DMS153 treated with DMSO at 0.1 percent for 48 hours (cell line): ENCODE data around the gene SLC24A3.

Source experiments
- DNase-seq: peaks from one replicate; lab custom pipeline; 2025; ENCODE audit not compliant: unreplicated experiment; lab: John Stamatoyannopoulos, UW

SLC24A3 gene

GRCh38 chr20:19212469-19212815, at the start of gene SLC24A3:
TSS of gene SLC24A3 (plus strand) at chr20:19212642.
- no peak for DNase-seq

- DNase-seq = no peak
Measured at GRCh38 chr20:19170148-19170547, 42.3 kb upstream of the SLC24A3 start.

GRCh38 chr20:19172637-19173036, 39.8 kb upstream of the SLC24A3 start:
- no peak for DNase-seq

DNA sequence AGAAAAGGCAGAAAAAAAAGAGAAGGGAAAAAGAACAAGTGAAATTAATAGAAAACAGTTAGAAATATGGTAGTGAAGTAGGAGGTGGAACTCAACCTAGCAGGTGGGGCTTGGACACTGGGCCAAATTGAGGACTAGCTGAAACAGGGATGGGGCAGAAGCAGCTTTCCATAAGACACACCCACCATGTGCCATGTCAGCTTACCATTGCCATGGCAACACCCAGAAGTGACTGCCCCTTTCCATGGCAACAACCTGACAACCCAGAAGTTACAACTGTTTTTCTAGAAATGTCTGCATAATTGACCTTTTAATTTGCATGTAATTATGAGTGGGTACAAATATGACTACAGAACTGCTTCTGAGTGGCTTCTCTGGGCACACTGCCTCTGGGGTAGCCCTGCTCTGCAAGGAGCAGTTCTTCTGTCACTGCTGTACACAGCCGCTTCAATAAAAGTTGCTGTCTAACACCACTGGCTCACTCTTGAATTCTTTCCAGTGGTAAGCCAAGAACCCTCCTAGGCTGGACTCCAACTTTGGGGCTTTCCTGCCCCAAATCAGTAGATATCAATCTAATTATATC, 35.9 kb upstream of the SLC24A3 start:
- DNase-seq = no peak

DNA sequence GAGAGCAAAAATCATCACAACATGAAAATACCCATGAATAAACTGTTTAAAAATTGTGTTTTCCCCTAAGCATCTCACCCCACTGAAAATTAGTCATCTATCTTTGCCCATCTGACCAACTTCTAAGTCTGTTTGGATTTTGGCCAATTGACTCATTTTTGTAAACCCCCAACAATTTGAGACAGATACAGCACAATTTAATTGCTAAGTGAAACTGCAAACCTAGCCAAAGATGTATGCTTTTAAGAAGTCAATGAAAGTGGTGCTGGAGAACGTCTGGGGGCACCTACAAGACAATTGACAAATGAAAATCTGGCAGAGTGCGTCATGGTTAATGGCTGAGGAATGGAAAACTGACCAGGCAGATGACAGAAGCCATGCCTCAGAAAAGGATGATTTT, 30.9 kb upstream of the SLC24A3 start:
- no peak for DNase-seq

DNA sequence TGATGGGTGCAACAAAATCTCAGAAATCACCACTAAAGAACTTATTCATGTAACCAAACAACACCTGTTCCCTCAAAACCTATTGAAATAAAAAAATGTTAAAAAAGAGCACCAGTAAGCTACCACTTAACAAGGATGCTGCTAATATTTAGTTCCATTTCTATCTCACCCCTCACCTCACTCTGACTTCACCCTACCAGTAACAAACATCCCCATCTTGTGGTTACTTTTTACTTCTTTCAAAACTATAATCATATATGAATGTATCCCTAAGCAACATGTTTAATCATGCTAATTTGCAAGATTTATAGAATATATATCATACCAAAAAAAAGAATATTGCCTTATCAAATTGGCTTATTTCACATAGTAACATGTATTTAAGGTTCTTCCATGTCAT, 27.4 kb upstream of the SLC24A3 start:
- DNase-seq = no peak

DNA sequence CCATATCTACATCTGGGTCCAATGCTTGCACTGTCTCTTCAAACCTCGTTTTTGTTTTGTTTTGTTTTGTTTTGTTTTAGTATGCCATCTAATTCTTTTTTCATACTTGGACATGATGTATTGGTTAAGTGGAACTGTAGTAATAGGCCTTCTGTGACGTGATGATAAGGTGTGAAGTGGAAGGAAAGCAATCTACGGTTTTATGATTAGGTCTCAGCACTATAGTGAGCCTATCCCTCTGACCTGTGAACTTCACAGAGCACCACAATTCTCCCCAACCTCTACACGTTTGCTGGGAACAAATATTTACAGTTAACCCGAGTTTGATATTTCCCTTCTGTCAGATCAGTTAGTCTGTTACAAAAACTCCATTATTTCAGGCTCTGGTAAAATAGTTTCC, 19.1 kb upstream of the SLC24A3 start:
- DNase-seq = no peak

- DNase-seq = peak; percentile 58
Measured at GRCh38 chr20:19205981-19206396, 6.5 kb upstream of the SLC24A3 start.

GRCh38 chr20:19207541-19207940, 4.9 kb upstream of the SLC24A3 start:
- no peak for DNase-seq

GRCh38 chr20:19210391-19211155, 1.9 kb upstream of the SLC24A3 start:
- no peak for DNase-seq

DNA sequence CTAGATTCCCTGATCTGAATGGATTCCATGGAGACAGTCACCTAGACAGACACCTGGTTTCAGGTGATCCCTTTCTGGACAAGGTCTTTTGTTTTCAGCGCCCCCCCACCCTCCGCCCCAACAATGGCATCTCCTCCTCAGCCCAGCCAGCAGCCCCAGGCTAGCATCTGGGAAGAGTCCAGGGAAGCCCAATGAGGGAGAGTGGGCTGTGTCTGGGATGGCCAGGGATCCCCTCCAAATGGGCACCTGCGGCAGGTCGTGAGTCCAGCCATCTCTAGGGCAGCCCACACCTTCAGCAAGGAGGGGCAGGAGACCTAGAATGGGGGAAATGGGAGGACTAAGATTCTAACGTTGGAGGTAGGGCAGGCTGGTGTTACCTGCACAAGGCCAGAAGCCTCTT, 1.2 kb upstream of the SLC24A3 start:
- DNase-seq = no peak

- peak; percentile 18 for DNase-seq
Measured at GRCh38 chr20:19211661-19212468, 577 bp upstream of the SLC24A3 start.

DNA sequence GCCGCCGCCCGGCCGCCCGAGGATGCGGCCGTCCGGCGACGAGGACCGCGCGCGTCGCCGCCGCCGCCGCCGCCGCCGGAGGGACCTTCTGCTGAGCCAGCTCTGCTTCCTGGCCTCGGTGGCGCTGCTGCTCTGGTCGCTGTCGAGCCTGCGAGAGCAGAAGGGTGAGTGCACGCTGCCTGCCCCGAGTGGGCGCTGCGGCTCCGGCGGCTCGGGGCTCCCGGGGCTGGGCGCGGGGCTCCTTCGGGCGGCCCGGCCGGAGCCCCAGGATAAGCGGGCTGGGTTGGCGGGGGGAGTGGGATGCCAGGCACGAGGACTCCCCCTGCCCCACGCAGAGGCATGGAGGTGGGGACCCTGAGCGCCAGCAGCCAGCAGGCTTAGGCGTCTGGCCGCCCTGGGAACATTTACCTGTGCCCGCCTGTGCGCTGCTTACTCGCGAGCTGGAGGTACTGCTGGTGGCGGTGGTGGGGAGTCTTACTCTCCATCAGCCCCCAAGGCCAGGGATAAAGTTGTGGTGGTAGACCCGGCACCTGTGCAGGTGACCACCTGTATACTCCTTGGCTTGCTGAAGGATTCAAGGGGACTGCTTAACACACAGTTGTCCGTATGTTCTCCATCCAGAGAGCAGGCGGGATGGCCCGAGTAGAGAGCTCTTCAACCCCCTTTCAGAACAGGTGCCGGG, 520 bp downstream of the SLC24A3 start:
- DNase-seq = peak; percentile 77

DNA sequence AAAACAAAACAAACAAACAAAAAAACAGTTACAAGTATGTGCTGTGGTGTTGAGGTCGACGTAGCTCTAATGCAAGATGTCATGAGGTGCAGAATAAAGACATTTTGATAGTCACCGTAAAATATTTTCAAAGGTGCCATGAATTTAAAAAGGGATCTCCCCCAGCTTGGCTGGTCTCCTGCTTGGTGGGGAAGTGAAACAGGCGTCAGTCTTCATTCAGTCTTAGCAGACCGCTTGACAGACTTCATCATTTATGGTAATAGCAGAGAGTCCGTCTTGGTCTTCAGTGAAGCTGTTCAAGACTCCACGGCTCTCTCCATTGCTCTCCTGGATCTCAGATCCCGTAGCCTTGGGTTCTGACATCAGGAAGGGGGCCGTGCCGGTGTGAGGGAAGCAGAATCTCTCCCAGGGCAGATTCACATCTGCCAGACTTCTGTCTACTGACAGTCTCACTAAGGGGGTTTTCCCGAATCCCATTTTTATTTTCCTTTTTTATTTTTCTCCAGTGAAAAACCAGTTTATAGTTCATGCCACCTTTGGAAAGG, 1.6 kb downstream of the SLC24A3 start:
- DNase-seq = no peak

- no peak for DNase-seq
Measured at GRCh38 chr20:19218411-19218810, 6.0 kb downstream of the SLC24A3 start.

GRCh38 chr20:19222520-19223040, 10.1 kb downstream of the SLC24A3 start:
- DNase-seq = no peak

DNA sequence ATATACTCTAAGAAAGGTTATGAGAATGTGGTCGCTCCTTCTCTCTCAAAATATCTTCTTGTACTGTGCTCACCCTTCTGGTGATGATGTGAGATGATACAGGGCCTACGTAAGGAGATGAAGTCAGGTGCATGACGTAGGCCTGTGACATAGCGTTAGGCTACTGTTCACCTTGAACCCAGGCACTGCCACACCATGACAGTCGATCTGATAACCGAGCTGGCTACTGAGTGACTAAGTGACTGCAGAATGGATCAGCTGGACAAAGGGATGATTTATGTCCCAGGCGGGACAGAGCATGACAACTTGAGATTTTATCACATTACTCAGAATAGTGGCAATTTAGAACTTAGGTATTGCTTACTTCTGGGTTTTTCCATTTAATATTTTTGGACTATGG, 11.2 kb downstream of the SLC24A3 start:
- no peak for DNase-seq

GRCh38 chr20:19231359-19232035, 19.1 kb downstream of the SLC24A3 start:
- no peak for DNase-seq

GRCh38 chr20:19232997-19233794, 20.8 kb downstream of the SLC24A3 start:
- no peak for DNase-seq
